ENCODE data around the gene CFAP97D1.

The CFAP97D1 gene

GRCh38 chr17:43809121-43809520 lies 28.9 kb downstream of the CFAP97D1 start:
- peaks cover 60% of the 10 kb centered on the region for H3K36me3 Mint-ChIP-seq (ENCODE audit: low read depth)

GRCh38 chr17:43810226-43810715 lies 30.0 kb downstream of the CFAP97D1 start:
- no peak for DNase-seq
- TF ChIP-seq, protein P1, sequence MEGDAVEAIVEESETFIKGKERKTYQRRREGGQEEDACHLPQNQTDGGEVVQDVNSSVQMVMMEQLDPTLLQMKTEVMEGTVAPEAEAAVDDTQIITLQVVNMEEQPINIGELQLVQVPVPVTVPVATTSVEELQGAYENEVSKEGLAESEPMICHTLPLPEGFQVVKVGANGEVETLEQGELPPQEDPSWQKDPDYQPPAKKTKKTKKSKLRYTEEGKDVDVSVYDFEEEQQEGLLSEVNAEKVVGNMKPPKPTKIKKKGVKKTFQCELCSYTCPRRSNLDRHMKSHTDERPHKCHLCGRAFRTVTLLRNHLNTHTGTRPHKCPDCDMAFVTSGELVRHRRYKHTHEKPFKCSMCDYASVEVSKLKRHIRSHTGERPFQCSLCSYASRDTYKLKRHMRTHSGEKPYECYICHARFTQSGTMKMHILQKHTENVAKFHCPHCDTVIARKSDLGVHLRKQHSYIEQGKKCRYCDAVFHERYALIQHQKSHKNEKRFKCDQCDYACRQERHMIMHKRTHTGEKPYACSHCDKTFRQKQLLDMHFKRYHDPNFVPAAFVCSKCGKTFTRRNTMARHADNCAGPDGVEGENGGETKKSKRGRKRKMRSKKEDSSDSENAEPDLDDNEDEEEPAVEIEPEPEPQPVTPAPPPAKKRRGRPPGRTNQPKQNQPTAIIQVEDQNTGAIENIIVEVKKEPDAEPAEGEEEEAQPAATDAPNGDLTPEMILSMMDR (IDR thresholded peaks at IDR 0.05) = no peak
- H3K4me3 Mint-ChIP-seq = no peak overlapping the region
- peaks cover 7% of the 10 kb centered on the region for H3K27me3 Mint-ChIP-seq (ENCODE audit: low read depth, poor library complexity)
- peak overlapping the region; percentile 48 for H3K27ac Mint-ChIP-seq
- peaks cover 13% of the 10 kb centered on the region for H3K4me1 Mint-ChIP-seq
- peaks cover 8% of the 10 kb centered on the region for H3K9me3 Mint-ChIP-seq
- peaks cover 57% of the 10 kb centered on the region for H3K36me3 Mint-ChIP-seq (ENCODE audit: low read depth)

More at GRCh38 chr17:43809121-43809520, 28.9 kb downstream of the CFAP97D1 start:
- Mint-ChIP-seq H3K9me3 (peaks cover 11% of the 10 kb centered on the region), H3K4me1 (peaks cover 8% of the 10 kb centered on the region), H3K27ac (no peak overlapping the region), H3K4me3 (no peak overlapping the region), H3K27me3 (ENCODE audit: low read depth, poor library complexity) (peaks cover 3% of the 10 kb centered on the region)
- TF ChIP-seq, protein P1 (IDR thresholded peaks at IDR 0.05) = no peak
- DNase-seq = no peak

GRCh38 chr17:43810823-43811222 lies 30.6 kb downstream of the CFAP97D1 start:
- TF ChIP-seq, protein P1 (IDR thresholded peaks at IDR 0.05) = no peak
- H3K9me3 Mint-ChIP-seq = peaks cover 3% of the 10 kb centered on the region
- no peak overlapping the region for H3K4me3 Mint-ChIP-seq
- H3K27ac Mint-ChIP-seq = peak overlapping the region; percentile 72
- DNase-seq = no peak
- peaks cover 7% of the 10 kb centered on the region for H3K27me3 Mint-ChIP-seq (ENCODE audit: low read depth, poor library complexity)
- H3K36me3 Mint-ChIP-seq (ENCODE audit: low read depth) = peaks cover 51% of the 10 kb centered on the region
- H3K4me1 Mint-ChIP-seq = peaks cover 13% of the 10 kb centered on the region

- TF ChIP-seq, protein P1 (IDR thresholded peaks at IDR 0.05) = no peak
- H3K9me3 Mint-ChIP-seq = no peaks in the 10 kb centered on the region
- H3K4me3 Mint-ChIP-seq = no peak overlapping the region
- DNase-seq = no peak
- H3K4me1 Mint-ChIP-seq = peaks cover 23% of the 10 kb centered on the region
- peaks cover 7% of the 10 kb centered on the region for H3K27me3 Mint-ChIP-seq (ENCODE audit: low read depth, poor library complexity)
- peaks cover 42% of the 10 kb centered on the region for H3K36me3 Mint-ChIP-seq (ENCODE audit: low read depth)
- no peak overlapping the region for H3K27ac Mint-ChIP-seq
These were observed 32.4 kb downstream of the CFAP97D1 start for GRCh38 chr17:43812396-43813265.

DNA sequence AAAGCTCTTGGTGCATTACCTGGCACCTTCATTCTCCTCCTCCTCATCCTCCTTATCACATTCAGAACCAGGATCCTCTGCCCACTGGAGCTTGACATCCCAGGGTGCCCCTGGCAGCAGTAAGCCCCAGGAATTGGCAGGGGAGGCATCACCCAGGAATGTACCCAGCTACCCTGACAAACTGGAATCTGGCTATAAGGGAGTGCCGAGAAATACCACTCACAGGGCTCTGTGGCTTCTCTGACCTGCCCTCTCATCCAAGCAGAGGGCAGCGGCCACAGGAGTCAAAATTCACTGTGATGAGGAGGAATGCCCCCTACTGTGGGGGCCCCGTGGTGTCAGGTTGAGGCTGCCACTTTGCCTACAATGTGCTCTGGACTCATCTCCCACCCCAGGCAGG lies 33.2 kb downstream of the CFAP97D1 start:
- no peaks in the 10 kb centered on the region for H3K9me3 Mint-ChIP-seq
- TF ChIP-seq, protein P1 (IDR thresholded peaks at IDR 0.05) = no peak
- H3K4me1 Mint-ChIP-seq = peaks cover 23% of the 10 kb centered on the region
- no peak overlapping the region for H3K27ac Mint-ChIP-seq
- no peak for DNase-seq
- H3K36me3 Mint-ChIP-seq (ENCODE audit: low read depth) = peaks cover 38% of the 10 kb centered on the region
- H3K27me3 Mint-ChIP-seq (ENCODE audit: low read depth, poor library complexity) = peaks cover 7% of the 10 kb centered on the region
- H3K4me3 Mint-ChIP-seq = no peak overlapping the region
